GM21529 (cell line): ENCODE results near the gene TFAP2A.

Experiments used
- ATAC-seq: cut with Tn5 transposase; IDR thresholded peaks from one replicate; pipeline ENCODE4 v1.9.1; 2021; ENCODE audit not compliant: unreplicated experiment

The TFAP2A gene

GRCh38 chr6:10401004-10401536, 13.8 kb downstream of the TFAP2A start:
- ATAC-seq, result no peak

- ATAC-seq, result no peak
Observed at GRCh38 chr6:10400330-10400729, 14.5 kb downstream of the TFAP2A start.

- no peak for ATAC-seq
Observed at GRCh38 chr6:10399451-10399850, 15.4 kb downstream of the TFAP2A start.

GRCh38 chr6:10398446-10399218, 16.2 kb downstream of the TFAP2A start:
- ATAC-seq, result no peak

GRCh38 chr6:10397756-10398445, 17.0 kb downstream of the TFAP2A start:
- ATAC-seq, result no peak

GRCh38 chr6:10396785-10397184, 18.1 kb downstream of the TFAP2A start:
- ATAC-seq, result no peak

GRCh38 chr6:10395704-10396546, 18.9 kb downstream of the TFAP2A start:
- no peak for ATAC-seq

- no peak for ATAC-seq
Observed at GRCh38 chr6:10395171-10395703, 19.6 kb downstream of the TFAP2A start.

GRCh38 chr6:10393544-10394225, 21.2 kb downstream of the TFAP2A start:
- no peak for ATAC-seq

- no peak for ATAC-seq
Observed at GRCh38 chr6:10391799-10392198, 23.1 kb downstream of the TFAP2A start.

GRCh38 chr6:10391299-10391630, 23.6 kb downstream of the TFAP2A start:
- ATAC-seq, result no peak

GRCh38 chr6:10390495-10391298, 24.2 kb downstream of the TFAP2A start:
- ATAC-seq, result no peak

GRCh38 chr6:10389739-10390494, 25.0 kb downstream of the TFAP2A start:
- no peak for ATAC-seq

- ATAC-seq, result no peak
Observed at GRCh38 chr6:10386756-10387654, 27.9 kb downstream of the TFAP2A start.

GRCh38 chr6:10386220-10386619, 28.7 kb downstream of the TFAP2A start:
- ATAC-seq, result no peak

- ATAC-seq, result no peak
Observed at GRCh38 chr6:10385524-10386132, 29.2 kb downstream of the TFAP2A start.

GRCh38 chr6:10384610-10385523, 30.0 kb downstream of the TFAP2A start:
- ATAC-seq, result no peak
